PC-3 (cell line): Measurements from ENCODE around the gene CD58.

ENCODE experiments used
- CTCF ChIP-seq: fragments of 300-600 bp; sonication (generic); conservative IDR thresholded peaks from 2 replicates; pipeline ENCODE4 v1.5.1; 2017; ENCODE audit warnings: antibody characterized with exemption, low read depth, mild to moderate bottlenecking, low read length
- EZH2phosphoT487 ChIP-seq: fragments of 300-600 bp; sonication (generic); IDR thresholded peaks from 2 replicates; pipeline ENCODE4 v1.6.1; 2018; ENCODE audit warnings: mild to moderate bottlenecking, antibody characterized with exemption, low read length, borderline replicate concordance

DNA sequence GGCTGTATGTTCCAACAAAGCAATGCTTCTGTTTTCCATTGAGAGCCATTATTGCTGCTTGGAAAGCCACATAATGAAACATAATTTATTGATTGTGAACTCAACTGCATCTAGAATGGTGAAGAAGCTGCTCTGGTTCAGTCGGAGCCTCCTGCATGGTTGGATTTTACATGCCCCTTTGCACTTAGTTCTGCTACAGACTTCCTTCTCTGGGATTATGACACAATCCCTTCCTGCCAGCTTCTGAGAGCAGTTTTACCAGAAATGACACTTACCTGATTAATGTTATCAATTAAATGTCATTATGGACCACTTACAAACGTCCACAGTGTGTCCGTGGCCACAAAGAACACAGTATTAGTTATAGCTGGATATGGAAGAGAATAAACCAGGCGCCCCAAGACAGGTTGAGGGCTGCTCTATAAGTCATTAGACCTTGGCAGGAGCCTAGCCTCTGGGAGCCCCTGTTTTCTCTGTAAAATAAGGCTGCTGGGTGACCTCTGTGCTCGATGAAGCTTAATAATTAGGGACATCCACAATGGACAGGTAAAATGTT, 7.0 kb upstream of the CD58 start:
- TF ChIP-seq CTCF (no peak), EZH2phosphoT487 (no peak)
